ENCODE data around the gene KRT7. TPM values are rescaled to one million over a fixed set of nuclear protein-coding genes. Genes with fewer than 3 reads are reported as not detected.
"Not testable (repeated sequence)": the region's sequence is repeated elsewhere in the genome, so short reads cannot be mapped to it uniquely, and the experiment has no call there.

KRT7 gene
- total RNA-seq, 3 donors from 2014 or later, result 1.0 to 6.4 (median 1.7) TPM

DNA sequence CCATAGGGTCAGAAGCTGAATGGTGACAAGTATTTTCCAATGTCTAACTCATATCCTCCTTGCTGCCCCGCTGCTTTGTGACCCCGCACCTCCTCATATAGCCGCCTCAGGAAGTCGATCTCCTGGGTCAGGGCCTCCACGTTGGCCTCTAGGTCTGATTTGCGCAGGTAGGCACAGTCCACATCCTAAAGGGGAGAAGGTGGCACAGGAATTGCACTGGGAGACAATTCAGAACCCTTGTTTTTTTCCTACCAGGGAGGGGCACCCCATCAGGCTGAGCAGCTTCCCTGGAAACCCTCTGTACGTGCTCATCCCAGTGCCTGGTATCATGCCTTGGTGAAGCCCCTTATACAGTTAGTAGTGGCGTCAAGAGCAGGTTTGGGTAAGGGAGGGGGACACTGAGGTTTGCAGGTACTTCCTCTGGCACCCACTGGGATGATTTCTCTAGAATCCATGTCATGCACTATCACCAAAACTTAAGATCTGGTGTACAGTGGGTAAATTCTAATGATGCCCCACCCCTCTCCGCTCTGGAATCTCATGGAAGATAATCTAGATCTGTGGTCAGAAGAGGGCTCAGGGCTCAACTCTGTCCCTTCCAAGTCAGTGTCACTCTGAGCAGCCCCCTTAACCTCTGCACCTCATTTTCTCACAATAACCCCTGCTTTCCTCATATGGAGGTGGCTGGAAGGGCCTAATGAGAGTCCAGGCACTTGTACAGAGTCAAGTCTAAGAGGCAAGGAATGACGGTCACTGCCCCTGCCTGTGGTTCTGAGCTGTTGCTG is 21.3 kb downstream of the KRT7 start:
- TF ChIP-seq, protein P1, sequence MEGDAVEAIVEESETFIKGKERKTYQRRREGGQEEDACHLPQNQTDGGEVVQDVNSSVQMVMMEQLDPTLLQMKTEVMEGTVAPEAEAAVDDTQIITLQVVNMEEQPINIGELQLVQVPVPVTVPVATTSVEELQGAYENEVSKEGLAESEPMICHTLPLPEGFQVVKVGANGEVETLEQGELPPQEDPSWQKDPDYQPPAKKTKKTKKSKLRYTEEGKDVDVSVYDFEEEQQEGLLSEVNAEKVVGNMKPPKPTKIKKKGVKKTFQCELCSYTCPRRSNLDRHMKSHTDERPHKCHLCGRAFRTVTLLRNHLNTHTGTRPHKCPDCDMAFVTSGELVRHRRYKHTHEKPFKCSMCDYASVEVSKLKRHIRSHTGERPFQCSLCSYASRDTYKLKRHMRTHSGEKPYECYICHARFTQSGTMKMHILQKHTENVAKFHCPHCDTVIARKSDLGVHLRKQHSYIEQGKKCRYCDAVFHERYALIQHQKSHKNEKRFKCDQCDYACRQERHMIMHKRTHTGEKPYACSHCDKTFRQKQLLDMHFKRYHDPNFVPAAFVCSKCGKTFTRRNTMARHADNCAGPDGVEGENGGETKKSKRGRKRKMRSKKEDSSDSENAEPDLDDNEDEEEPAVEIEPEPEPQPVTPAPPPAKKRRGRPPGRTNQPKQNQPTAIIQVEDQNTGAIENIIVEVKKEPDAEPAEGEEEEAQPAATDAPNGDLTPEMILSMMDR (IDR thresholded peaks at IDR 0.05), result no peak
- no peak overlapping the region for H3K4me3 ChIP-seq
- no peak for DNase-seq
- no peak for ATAC-seq
- no peaks in the 10 kb centered on the region for H3K36me3 ChIP-seq (ENCODE audit: low read depth)
- H3K4me1 ChIP-seq (ENCODE audit: low read depth), result peaks cover 3% of the 10 kb centered on the region
- intact Hi-C loops (cut with DNase I, micrococcal nuclease), result no loop called here
- H3K9me3 ChIP-seq, result no peaks in the 10 kb centered on the region

- TF ChIP-seq, protein P1 (IDR thresholded peaks at IDR 0.05), result no peak
- H3K36me3 ChIP-seq (ENCODE audit: low read depth), result no peaks in the 10 kb centered on the region
- ATAC-seq (no peak), DNase-seq (no peak)
- H3K9me3 ChIP-seq, result no peaks in the 10 kb centered on the region
- intact Hi-C loops (cut with DNase I, micrococcal nuclease), result no loop called here
- no peak overlapping the region for H3K4me3 ChIP-seq
- H3K4me1 ChIP-seq (ENCODE audit: low read depth), result peaks cover 3% of the 10 kb centered on the region
Observed at GRCh38 chr12:52254965-52255751, 22.1 kb downstream of the KRT7 start.

DNA sequence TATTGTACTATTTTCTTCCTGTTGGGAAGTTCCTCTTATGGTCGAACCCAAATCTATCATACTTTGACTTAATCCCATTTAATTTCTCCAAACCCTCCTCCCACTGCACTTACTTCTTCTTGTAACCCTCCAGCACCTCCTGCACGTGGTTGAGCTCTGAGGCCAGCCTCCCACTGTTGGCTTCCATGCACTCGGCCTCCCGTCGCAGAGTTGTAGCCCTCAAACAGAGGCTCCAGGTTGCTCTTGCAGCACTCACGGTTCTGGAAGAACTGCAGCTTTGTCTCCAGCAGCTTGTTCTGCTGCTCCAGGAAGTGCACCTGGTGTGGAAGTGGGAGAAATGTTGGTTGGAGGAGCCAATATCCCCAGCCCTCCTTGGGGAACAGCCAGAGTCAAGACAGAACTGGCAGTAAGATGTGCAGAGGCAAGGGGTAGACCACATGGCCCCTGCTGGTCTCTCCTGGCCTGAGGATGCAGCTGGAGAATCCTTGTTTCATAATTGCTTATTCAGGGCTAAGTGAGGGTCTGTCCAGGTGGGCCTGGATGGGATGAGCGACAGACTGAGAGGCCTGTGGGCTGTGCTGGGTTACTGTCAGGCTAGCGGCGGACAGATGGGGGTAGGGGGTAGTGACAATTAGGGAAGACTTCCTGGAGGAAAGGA is 23.0 kb downstream of the KRT7 start:
- no peaks in the 10 kb centered on the region for H3K36me3 ChIP-seq (ENCODE audit: low read depth)
- H3K4me1 ChIP-seq (ENCODE audit: low read depth), result peaks cover 3% of the 10 kb centered on the region
- no peaks in the 10 kb centered on the region for H3K9me3 ChIP-seq
- no peak overlapping the region for H3K4me3 ChIP-seq
- ATAC-seq (no peak), DNase-seq (no peak)
- TF ChIP-seq, protein P1 (IDR thresholded peaks at IDR 0.05), result no peak
- intact Hi-C loops (cut with DNase I, micrococcal nuclease), result no loop called here

GRCh38 chr12:52256584-52256935 is 23.5 kb downstream of the KRT7 start:
- no peak for ATAC-seq
- Histone ChIP-seq H3K4me1 (ENCODE audit: low read depth) (peaks cover 3% of the 10 kb centered on the region), H3K4me3 (no peak overlapping the region), H3K9me3 (no peaks in the 10 kb centered on the region), H3K36me3 (ENCODE audit: low read depth) (no peaks in the 10 kb centered on the region)
- no peak for DNase-seq
- TF ChIP-seq, protein P1 (IDR thresholded peaks at IDR 0.05), result no peak
- intact Hi-C loops (cut with DNase I, micrococcal nuclease), result no loop called here

DNA sequence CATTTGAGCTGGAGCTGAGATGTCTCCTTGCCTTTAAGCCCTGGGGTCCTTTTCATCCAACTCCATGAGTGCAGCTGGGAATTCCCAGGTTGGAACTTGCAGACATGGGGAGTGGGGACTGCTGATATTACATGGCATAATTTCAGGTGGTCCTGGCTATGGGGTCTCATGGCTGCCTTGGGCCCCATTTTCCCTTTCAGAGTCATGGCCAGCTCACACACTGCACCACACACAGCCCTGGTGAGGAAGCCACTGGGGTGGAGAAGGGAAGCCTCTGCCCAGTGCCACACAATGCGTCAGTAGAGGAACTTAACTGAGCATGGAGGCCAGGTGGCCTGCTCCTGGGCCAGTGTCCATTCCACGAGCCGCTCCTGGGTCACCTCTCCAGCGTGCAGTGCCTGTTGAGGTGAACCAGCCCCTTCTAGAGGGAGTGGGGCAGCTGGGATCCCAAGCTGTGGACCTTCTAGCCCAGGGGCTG is 24.1 kb downstream of the KRT7 start:
- TF ChIP-seq, protein P1 (IDR thresholded peaks at IDR 0.05), result no peak
- Histone ChIP-seq H3K9me3 (no peaks in the 10 kb centered on the region), H3K4me3 (no peak overlapping the region), H3K36me3 (ENCODE audit: low read depth) (no peaks in the 10 kb centered on the region), H3K4me1 (ENCODE audit: low read depth) (peaks cover 3% of the 10 kb centered on the region)
- intact Hi-C loops (cut with DNase I, micrococcal nuclease), result no loop called here
- DNase-seq (no peak), ATAC-seq (no peak)

DNA sequence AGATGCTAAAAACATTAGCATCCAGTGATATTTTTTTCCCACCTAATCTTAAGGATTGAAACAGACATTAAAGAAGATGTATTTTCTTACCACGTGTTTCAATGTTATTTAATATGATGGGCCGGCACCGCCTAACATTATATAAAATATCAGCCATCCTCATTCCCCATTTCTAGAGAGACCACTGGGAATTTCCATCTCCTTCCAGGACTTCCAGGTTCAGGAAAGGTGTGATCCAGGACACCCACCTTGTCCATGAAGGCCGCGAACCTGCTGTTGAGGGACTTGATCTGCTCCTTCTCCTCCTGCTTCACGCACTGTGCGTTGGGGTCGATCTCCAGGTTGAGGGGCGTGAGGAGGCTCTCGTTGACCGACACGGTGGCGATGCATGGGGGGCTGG is 24.9 kb downstream of the KRT7 start:
- H3K4me3 ChIP-seq; H3K9me3 ChIP-seq; H3K36me3 ChIP-seq (ENCODE audit: low read depth); intact Hi-C loops (cut with DNase I, micrococcal nuclease); DNase-seq; H3K4me1 ChIP-seq (ENCODE audit: low read depth); ATAC-seq: not testable (repeated sequence)
